K562 (cell line): ENCODE data around the gene STPG4. TPM values are rescaled to one million over a fixed set of nuclear protein-coding genes. Genes with fewer than 3 reads are reported as not detected.

ENCODE experiments used
- ATAC-seq: fragments of 200-7000 bp; cut with Tn5 transposase; 3 replicates; pipeline ENCODE4 v1.9.1; 2020; ENCODE audit warnings: moderate library complexity
- BruUV-seq: library from RNA; stranded (reverse); fragments of 400-500 nt; replicated peaks from 2 replicates; lab custom pipeline; 2021; lab: Mats Ljungman, UMichigan
- CTCF ChIA-PET: fragments of 300-600 bp; formaldehyde crosslinking; extraction: SDS; loops from one replicate; lab custom pipeline; 2021; ENCODE audit warnings: low intra/inter-chr PET ratio; lab: Yijun Ruan, JAX
- POLR2A ChIA-PET: fragments of 300-600, 350-650 bp; sonication (Branson Sonifier 250); formaldehyde crosslinking; extraction: SDS; loops from one replicate; lab custom pipeline; 2021; ENCODE audit warnings: antibody characterized with exemption, inconsistent platforms; lab: Yijun Ruan, JAX
- DNase-seq, 4 experiments: peaks; one replicate each; pipeline versions ENCODE4 v3.0.0 to v3.0.0-alpha.2; 2011 to 2018; ENCODE audit warnings: low spot score in 3 of 4, mixed read lengths in 3 of 4; ENCODE audit errors: extremely low read depth in 1 of 4
- FAIRE-seq: peaks from 2 replicates; lab custom pipeline; 2011; peaks lifted over from hg19 to GRCh38; lab: Jason Lieb, UNC
- H2AFZ ChIP-seq: 2 replicates; pipeline ENCODE4 v1.6.0; 2011; ENCODE audit warnings: low read depth, low read length, control low read depth, inconsistent platforms
- H3K27ac ChIP-seq: fragments of 200-600 bp; 3 replicates; pipeline ENCODE4 v1.8.0; 2011; ENCODE audit warnings: low read depth, mild to moderate bottlenecking, control low read depth, inconsistent platforms, low read length, moderate library complexity, mixed read lengths; ENCODE audit errors: extremely low read depth
- H3K27me3 ChIP-seq, 2 experiments: fragments of 300-600 bp in 1 of 2; 2 replicates in 1 of 2; 3 replicates in 1 of 2; pipeline versions ENCODE4 v1.6.0 to v1.8.0; 2011; ENCODE audit warnings: inconsistent platforms in 2 of 2, low read length in 2 of 2, mild to moderate bottlenecking in 1 of 2, mixed read lengths in 1 of 2, moderate library complexity in 1 of 2; ENCODE audit not compliant: control insufficient read depth in 2 of 2, insufficient read depth in 2 of 2
- H3K36me3 ChIP-seq: fragments of 300-600 bp; 3 replicates; pipeline ENCODE4 v1.8.0; 2011; ENCODE audit warnings: mild to moderate bottlenecking, low read length, inconsistent platforms; ENCODE audit not compliant: control insufficient read depth, insufficient read depth
- H3K4me1 ChIP-seq, 2 experiments: fragments of 200-600 bp in 1 of 2; replicated peaks in 1 of 2; 2 replicates in 1 of 2; 3 replicates in 1 of 2; pipeline versions ENCODE4 v1.5.1 to v1.8.0; 2011; ENCODE audit warnings: inconsistent platforms in 2 of 2, low read length in 2 of 2, mild to moderate bottlenecking in 1 of 2, mixed read lengths in 1 of 2, moderate library complexity in 1 of 2; ENCODE audit not compliant: control insufficient read depth in 2 of 2, insufficient read depth in 2 of 2
- H3K4me2 ChIP-seq: 2 replicates; pipeline ENCODE4 v1.6.1; 2011; ENCODE audit warnings: low read length, control low read depth, inconsistent platforms, mixed read lengths; ENCODE audit not compliant: insufficient read depth
- H3K4me3 ChIP-seq: fragments of 200-600 bp; sonication (generic), shearing (Covaris generic); 2 replicates; pipeline ENCODE4 v1.5.1; 2016; ENCODE audit warnings: control low read depth, inconsistent platforms
- H3K79me2 ChIP-seq: fragments of 200-600 bp; 3 replicates; pipeline ENCODE4 v1.8.0; 2011; ENCODE audit warnings: low read length, inconsistent platforms; ENCODE audit not compliant: control insufficient read depth, insufficient read depth
- H3K9ac ChIP-seq, 2 experiments: 2 replicates each; pipeline versions ENCODE4 v1.6.0 to v1.6.1; 2011; ENCODE audit warnings: low read depth in 2 of 2, low read length in 2 of 2, control low read depth in 1 of 2, inconsistent platforms in 1 of 2, mild to moderate bottlenecking in 1 of 2, mixed read lengths in 1 of 2; ENCODE audit not compliant: insufficient read depth in 1 of 2
- H3K9me1 ChIP-seq: one replicate; pipeline ENCODE4 v1.6.0; 2011; ENCODE audit warnings: inconsistent platforms, mild to moderate bottlenecking, low read length, moderate library complexity; ENCODE audit not compliant: control insufficient read depth, insufficient read depth
- H3K9me3 ChIP-seq: replicated peaks from 2 replicates; pipeline ENCODE4 v1.5.1; 2011; ENCODE audit warnings: low read depth, low read length, inconsistent platforms; ENCODE audit not compliant: control insufficient read depth, insufficient read depth
- H4K20me1 ChIP-seq: replicated peaks from 2 replicates; pipeline ENCODE4 v1.6.1; 2011; ENCODE audit warnings: low read length, inconsistent platforms, mixed read lengths; ENCODE audit not compliant: control insufficient read depth, insufficient read depth
- CC2D1A ChIP-seq: fragments of 450-650 bp; IDR thresholded peaks from 2 replicates; pipeline ENCODE4 v1.6.1; 2017; ENCODE audit warnings: mild to moderate bottlenecking
- CHD7 ChIP-seq: fragments of 200-600 bp; sonication (generic); IDR thresholded peaks from one replicate; pipeline ENCODE4 v1.6.1; 2012; ENCODE audit warnings: mild to moderate bottlenecking, low read depth, low read length, inconsistent platforms
- KLF6 ChIP-seq: fragments of 250-450 bp; sonication (Bioruptor Pico); IDR thresholded peaks from 2 replicates; pipeline ENCODE4 v1.4.0; 2020; ENCODE audit warnings: mild to moderate bottlenecking, moderate library complexity, borderline replicate concordance
- MLLT1 ChIP-seq, 2 experiments: fragments of 450-650 bp; IDR thresholded peaks; 2 replicates each; pipeline ENCODE4 v1.6.1; 2016
- RHOXF2B ChIP-seq: fragments of 250-450 bp; sonication (Bioruptor Pico); conservative IDR thresholded peaks from 2 replicates; pipeline ENCODE4 v1.5.1; 2021
- SMAD4 ChIP-seq: fragments of 250-450 bp; sonication (Bioruptor Pico); conservative IDR thresholded peaks from 2 replicates; pipeline ENCODE4 v1.8.0; 2021; ENCODE audit warnings: inconsistent platforms, mild to moderate bottlenecking, moderate library complexity
- ZNF77 ChIP-seq: fragments of 250-450 bp; sonication (Bioruptor Pico); IDR thresholded peaks from 2 replicates; pipeline ENCODE4 v1.5.0; 2020
- WGBS: fragments of 100-300 bp; shearing (Covaris generic); methylation state at CpG from one replicate; pipeline ENCODE4 v1.1.6; 2016; ENCODE audit warnings: low coverage, mixed read lengths; ENCODE audit not compliant: insufficient coverage; ENCODE audit errors: missing lambda C conversion rate; 5-methylcytosine and 5-hydroxymethylcytosine counted together
- in situ Hi-C: fragments of 300-500 bp; cut with MboI; formaldehyde crosslinking; loops from 4 replicates; pipeline ENCODE4 v1.15.0; 2018; ENCODE audit warnings: inconsistent platforms, mixed read lengths
- intact Hi-C: fragments of 100-400 bp; cut with micrococcal nuclease; formaldehyde crosslinking; loops from 2 replicates; pipeline ENCODE4 v1.14.2; 2022
- polyA plus RNA-seq, 8 experiments: library from polyadenylated mRNA; depleted of rRNA in 4 of 8; stranded (reverse) in 5 of 8; unstranded in 3 of 8; fragments of >200 nt; fragmentation: Nextera tagmentation in 2 of 8; fragmentation: Illumina TruSeq in 1 of 8; extraction: Ambion mirVana in 2 of 8; extraction: Trizol in 1 of 8; gene quantifications; 2 replicates each; pipeline versions ENCODE4 v1.2.1 to v1.2.3, GENCODE V29; 2011 to 2014; ENCODE audit warnings: inconsistent platforms in 1 of 8, missing spikeins in 1 of 8
- total RNA-seq, 7 experiments: library from RNA; depleted of rRNA in 6 of 7; stranded (reverse); fragments of >200 nt in 6 of 7; fragmentation: Illumina TruSeq in 2 of 7; extraction: Trizol in 2 of 7; gene quantifications; 2 replicates each; pipeline versions ENCODE4 v1.2.1 to v1.2.3, GENCODE V29; 2011 to 2021; ENCODE audit warnings: low replicate concordance in 1 of 7

Gene STPG4
- total and polyA plus RNA-seq, 9 of the 15 experiments (the other 6 are each of a cell fraction or from before 2014, with no cell fraction given), result 0.10 to 0.68 (median 0.22) TPM; not detected in 6

GRCh38 chr2:47203995-47204394 is 48.9 kb upstream of the STPG4 start:
- Histone ChIP-seq H3K4me1 (peaks cover 13 to 33% of the 10 kb centered on the region in 2 experiments), H3K79me2 (no peaks in the 10 kb centered on the region), H3K9ac (no peak overlapping the region), H3K27ac (no peak overlapping the region), H3K9me3 (0 out of 2 replicates have a peak, but pooled peaks cover 4% of the 10 kb centered on the region), H3K36me3 (no peaks in the 10 kb centered on the region), H3K4me2 (no peak overlapping the region), H3K9me1 (no peaks in the 10 kb centered on the region), H3K27me3 (no peaks in the 10 kb centered on the region), H2AFZ (no peak overlapping the region), H4K20me1 (no peaks in the 10 kb centered on the region), H3K4me3 (no peak overlapping the region)
- FAIRE-seq, result no peak
- ChIA-PET POLR2A (interaction anchor here (1.2 kb wide), 1 partner anchor 18 kb away, joined by 8 read pairs; no protein-coding TSS in a partner anchor), CTCF (no interaction called here)
- intact Hi-C loops, result no loop called here
- in situ Hi-C loops, result no loop called here
- WGBS, result 46% methylated on average over 4 of the region's 4 CpGs
- DNase-seq, result no peak
- ATAC-seq, result no peak
- BruUV-seq, result no TSS peak
- no peak for TF ChIP-seq CC2D1A
- no peak for TF ChIP-seq CHD7
- TF ChIP-seq SMAD4, result no peak
- no peak for TF ChIP-seq RHOXF2B (CRISPR knock-in tag)
- TF ChIP-seq ZNF77 (CRISPR knock-in tag), result no peak
- no peak for TF ChIP-seq KLF6 (CRISPR knock-in tag)
- TF ChIP-seq MLLT1 (IDR thresholded peaks at IDR 0.05), result no peak
